GM21447 (cell line): ENCODE results near the gene CCPG1.
"Not testable (repeated sequence)": the region's sequence is repeated elsewhere in the genome, so short reads cannot be mapped to it uniquely, and the experiment has no call there.

ENCODE experiments used
- ATAC-seq: cut with Tn5 transposase; IDR thresholded peaks from one replicate; pipeline ENCODE4 v1.9.1; 2021; ENCODE audit not compliant: unreplicated experiment

CCPG1 gene, protein sequence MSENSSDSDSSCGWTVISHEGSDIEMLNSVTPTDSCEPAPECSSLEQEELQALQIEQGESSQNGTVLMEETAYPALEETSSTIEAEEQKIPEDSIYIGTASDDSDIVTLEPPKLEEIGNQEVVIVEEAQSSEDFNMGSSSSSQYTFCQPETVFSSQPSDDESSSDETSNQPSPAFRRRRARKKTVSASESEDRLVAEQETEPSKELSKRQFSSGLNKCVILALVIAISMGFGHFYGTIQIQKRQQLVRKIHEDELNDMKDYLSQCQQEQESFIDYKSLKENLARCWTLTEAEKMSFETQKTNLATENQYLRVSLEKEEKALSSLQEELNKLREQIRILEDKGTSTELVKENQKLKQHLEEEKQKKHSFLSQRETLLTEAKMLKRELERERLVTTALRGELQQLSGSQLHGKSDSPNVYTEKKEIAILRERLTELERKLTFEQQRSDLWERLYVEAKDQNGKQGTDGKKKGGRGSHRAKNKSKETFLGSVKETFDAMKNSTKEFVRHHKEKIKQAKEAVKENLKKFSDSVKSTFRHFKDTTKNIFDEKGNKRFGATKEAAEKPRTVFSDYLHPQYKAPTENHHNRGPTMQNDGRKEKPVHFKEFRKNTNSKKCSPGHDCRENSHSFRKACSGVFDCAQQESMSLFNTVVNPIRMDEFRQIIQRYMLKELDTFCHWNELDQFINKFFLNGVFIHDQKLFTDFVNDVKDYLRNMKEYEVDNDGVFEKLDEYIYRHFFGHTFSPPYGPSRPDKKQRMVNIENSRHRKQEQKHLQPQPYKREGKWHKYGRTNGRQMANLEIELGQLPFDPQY

DNA sequence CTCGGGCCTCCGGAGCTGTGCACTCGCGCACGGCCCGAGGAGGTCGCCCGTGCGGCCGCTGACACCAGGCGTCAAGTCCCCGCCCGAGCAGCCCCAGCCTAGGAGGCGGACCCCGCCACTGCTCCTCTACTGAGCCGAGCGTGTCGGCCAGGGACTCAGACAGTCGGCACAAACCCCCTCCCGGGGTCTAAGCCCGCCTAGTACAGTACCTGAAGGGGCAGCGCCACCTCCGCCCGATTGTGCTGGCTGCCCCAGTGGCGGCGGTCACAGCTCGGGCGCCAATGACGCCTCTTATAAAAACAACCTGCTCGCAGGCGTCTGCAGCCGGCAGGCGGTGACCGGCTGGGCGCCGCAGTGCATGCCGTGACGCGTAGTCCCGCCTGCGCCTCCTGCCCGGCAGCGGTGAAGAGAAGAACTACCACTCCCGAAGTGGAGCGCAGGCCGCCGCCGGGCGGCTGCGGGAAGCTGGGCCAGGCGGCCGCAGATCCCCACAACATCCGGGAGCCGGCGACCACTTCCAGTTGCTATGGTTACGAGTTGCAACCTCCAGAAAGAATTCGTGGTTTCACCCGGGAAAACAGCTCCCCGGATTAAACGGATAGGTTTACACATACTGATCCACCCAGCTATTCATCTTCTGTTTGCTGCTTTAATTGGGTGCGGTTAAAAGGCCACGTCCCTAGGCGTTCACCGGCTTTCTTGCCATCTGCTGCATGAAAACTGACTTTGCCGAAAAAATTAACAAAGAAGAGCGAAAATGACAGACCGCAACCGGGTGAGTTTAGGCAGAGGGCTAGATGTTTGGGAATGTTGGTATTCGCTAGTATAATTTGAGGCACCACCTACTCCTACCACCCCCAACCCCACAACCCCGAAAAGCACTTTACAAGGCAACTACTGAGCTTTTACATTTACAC, at the start of gene CCPG1, which contains the start of gene PIERCE2:
TSS of gene CCPG1 (minus strand) at position 348 of the 917 bp plus-strand sequence. CDS start 18,935 bp downstream, outside the sequence.
TSS of gene PIERCE2 (plus strand) at position 484 of the 917 bp plus-strand sequence. CDS start at position 758, 274 bp downstream.
- peak; percentile 90 for ATAC-seq

DNA sequence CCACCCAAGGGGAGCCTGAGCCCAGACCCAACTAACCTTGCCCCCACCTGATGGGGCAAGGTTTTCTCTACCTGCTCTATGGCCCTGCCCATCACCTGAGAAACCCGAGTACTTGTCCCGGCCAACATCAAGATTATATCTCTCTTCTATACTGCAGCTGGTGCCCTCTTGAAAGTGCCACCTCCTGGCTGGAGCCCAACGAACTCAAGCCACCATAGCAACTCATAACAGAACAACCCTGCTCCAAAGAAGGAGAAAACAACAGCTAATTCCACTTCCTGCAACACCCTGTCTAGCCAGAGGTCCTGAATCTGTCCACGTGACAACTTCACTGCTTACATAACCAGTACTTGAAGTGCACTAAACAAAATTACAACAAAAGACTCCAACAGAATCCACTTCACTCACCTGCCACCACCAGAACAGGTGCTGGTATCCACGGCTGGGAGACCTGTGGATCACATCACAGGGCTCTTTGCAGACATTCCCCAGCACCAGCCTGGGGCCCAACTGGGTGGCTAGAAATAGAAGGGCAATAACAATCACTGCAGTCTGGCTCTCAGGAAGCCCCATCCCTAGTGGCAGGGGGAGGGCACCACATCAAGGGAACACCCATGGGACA, 49.4 kb upstream of the CCPG1 start:
- ATAC-seq = no peak

DNA sequence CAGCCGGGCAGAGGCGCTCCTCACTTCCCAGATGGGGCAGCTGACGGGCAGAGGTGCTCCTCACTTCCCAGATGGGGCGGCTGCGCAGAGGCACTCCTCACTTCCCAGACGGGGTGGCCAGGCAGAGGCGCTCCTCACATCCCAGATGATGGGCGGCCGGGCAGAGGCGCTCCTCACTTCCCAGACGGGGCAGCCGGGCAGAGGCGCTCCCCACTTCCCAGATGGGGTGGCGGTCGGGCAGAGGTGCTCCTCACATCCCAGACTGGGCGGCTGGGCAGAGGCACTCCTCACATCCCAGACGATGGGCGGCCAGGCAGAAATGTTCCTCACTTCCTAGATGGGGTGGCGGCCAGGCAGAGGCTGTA, 38.9 kb upstream of the CCPG1 start:
- ATAC-seq = not testable (repeated sequence)

DNA sequence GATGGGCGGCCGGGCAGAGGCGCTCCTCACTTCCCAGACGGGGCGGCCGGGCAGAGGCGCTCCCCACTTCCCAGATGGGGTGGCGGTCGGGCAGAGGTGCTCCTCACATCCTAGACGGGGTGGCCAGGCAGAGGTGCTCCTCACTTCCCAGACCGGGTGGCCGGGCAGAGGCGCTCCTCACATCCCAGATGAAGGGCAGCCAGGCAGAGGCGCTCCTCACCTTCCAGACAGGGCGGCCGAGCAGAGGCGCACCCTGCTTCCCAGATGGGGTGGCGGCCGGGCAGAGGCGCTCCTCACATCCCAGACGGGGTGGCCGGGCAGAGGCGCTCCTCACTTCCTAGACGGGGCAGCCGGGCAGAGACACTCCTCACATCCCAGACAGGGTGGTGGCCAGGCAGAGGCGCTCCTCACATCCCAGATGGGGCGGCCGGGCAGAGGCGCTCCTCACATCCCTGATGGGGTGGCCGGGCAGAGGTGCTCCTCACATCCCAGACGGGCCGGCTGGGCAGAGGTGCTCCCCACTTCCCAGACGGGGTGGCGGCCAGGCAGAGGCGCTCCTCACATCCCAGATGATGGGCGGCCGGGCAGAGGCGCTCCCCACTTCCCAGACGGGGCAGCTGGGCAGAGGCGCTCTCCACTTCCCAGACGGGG, 38.3 kb upstream of the CCPG1 start:
- ATAC-seq = not testable (repeated sequence)

DNA sequence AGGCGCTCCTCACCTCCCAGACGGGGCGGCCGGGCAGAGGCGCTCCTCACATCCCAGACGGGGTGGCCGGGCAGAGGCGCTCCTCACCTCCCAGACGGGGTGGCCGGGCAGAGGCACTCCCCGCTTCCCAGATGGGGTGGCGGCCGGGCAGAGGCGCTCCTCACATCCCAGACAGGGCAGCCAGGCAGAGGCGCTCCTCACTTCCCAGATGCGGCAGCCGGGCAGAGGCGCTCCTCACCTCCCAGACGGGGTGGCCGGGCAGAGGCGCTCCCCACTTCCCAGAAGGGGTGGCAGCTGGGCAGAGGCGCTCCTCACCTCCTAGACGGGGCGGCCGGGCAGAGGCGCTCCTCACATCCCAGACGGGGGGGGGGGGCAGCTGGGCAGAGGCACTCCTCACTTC, 37.8 kb upstream of the CCPG1 start:
- ATAC-seq = not testable (repeated sequence)

DNA sequence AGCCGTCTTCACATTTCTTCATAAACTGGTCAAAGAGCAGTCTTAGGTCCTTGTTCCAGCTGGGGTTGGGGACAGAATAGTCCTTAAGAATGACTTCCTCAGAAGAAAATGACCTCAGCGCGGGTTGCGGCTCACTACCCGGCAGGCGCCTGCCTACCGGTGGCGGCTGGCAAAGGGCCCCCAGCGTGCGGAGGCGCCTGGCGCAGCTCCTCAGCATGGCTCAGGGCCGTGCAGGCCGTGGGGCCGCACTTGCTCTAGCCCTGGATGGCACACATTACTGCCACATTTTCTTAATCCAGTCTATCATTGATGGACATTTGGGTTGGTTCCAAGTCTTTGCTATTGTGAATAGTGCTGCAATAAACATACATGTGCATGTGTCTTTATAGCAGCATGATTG, 35.0 kb upstream of the CCPG1 start:
- ATAC-seq = not testable (repeated sequence)

DNA sequence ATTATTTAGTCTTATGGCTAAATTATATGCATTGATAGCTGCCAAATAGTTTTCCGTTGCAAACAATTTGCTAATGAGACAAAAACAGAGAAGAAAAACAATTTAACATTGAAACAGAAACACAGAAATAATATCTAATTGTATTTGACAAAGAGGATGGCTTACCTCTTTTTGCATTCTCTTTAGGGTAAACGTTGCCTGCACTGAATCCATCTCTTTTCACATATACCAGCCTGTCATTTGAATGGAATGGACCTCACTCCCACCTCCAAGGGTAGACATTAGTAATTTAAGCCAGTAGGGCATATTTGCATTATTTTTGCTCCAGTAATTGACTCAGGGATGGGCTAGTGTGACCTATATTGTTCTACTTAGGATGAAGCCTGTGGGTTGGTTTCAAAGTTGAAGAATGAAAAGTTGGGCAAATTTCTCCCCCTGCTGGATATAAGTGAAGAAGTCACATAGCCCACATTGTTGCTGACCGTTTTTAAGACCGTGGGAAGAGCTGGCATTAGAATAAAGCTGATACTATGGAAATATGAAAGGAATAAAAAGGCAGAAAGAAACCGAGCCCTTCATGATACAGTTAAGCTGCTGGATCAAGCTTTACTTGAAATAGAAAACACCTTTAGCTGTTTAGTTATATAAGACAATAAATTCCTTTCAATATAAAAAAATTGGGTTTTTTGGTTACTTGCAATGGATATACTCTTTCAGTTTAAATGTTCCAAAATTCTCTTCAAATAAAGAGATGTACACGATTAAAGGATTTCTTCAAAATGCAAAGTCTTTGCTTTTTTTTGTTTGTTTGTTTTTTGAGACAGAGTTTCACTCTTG, 27.0 kb upstream of the CCPG1 start:
- ATAC-seq = no peak

DNA sequence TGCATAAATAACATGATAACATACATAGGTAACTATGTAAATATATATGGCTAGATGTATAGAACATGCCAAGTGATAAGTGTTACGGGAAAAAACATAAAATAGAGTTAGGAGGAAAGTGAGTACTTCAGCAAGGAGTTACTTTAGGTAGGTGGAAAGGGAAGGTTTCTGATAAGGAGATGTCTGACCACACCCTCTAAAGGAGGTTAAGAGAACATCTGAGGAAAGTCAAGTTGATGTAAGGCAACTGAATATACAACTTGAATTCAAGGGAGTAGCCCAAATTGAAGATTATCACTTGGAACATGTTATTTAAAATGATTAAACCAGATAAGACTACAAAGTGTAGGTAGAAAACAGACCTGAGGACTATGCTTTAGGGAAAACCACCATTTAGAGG, 13.9 kb upstream of the CCPG1 start:
- no peak for ATAC-seq

DNA sequence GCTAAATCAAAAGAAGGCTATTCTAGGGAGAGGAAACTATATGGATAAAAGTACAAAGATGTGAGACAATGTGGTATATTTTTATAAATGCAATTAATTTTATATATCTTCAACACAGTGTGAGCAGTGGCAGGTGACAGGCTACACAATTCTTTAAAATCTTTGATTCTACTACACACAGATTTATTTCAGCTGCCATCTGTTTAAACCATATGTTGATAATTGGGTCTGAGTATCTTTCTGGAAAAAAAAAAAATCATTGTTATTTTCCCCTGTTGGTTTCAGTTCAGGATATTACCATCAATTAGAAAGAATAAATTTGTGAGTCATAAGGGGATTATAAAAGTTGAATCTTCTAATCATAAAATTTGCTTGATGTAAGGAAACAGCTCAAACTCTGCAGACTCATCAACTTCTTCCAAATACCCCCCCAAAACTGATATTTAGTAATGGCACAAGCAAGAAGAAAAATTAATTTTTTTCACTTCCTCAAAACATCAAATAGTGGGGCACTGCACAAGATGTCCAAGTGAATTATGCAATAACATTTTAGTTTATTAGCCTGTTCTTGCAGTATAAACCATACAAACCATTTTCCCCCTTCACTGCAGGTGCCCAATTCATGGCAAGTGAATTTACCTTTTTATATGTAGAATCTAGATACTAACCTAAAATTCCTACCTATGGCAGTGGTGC, 12.2 kb upstream of the CCPG1 start:
- ATAC-seq = no peak

DNA sequence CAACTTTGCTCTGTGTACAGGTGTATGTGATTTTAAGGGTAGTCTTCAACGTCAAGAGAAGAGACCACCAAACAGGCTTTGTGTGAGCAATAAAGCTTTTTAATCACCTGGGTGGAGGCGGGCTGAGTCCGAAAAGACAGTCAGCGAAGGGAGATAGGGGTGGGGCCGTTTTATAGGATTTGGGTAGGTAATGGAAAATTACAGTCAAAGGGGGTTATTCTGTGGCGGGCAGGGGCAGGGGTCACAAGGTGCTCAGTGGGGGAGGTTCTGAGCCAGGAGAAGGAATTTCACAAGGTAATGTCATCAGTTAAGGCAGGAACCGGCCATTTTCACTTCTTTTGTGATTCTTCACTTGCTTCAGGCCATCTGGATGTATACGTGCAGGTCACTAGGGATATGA, 9.5 kb upstream of the CCPG1 start:
- ATAC-seq = not testable (repeated sequence)

DNA sequence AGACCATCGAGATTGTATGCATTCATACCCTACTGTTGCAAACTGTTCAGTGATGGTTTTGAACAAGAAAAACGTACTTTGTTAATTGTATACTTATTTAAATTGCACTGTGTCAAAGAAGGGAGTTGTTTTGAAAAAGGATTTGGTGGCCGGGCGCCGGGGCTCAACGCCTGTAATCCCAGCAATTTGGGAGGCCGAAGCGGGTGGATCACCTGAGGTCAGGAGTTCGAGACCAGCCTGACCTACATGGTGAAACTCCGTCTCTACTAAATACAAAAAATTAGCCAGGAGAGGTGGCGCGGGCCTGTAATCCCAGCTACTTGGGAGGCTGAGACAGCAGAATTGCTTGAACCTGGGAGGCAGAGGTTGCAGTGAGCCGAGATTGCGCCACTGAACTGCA, 817 bp upstream of the CCPG1 start:
- ATAC-seq = not testable (repeated sequence)

DNA sequence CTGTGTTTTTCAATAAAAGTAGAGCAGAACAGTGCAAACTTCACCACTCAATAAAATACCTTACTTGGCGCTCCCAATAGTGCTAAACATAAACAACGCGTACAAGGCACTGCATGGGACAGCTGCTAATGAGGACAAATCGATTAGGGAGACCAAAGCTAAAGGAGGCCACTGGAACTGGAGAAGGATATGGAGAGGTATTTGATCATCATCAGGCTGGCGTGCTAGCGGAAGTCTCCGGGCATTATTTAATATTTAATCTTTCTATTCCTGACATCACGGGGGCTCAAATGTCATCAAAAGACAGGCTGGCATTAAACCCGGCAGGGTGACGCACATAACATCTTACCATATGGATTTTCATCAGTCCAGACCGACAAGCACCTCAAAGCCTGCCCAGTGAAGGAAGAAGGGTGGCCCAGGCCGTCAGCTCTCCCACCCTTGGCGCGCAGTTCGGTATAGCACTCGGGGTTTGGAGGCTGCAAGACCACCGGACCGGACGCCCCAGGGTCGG, 604 bp downstream of the CCPG1 start:
- ATAC-seq = peak; percentile 5

DNA sequence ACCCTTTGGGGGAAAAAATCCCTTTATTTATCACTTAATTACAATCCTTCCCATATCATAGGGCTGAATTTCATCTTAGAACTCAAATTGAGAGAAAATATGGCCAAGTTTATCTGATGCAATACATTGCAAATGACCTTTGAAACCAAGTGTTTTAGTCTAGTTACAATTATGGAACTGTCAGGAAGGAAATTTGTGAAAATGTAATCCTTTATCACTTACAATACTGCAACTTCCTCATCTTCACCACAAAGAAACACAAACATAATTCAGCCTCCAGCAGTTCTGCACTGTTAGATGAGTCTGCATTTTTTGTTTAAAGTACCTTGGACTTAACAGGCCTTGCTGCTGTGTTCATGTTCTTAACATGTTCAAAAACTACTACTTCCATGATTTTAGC, 4.6 kb downstream of the CCPG1 start:
- no peak for ATAC-seq

DNA sequence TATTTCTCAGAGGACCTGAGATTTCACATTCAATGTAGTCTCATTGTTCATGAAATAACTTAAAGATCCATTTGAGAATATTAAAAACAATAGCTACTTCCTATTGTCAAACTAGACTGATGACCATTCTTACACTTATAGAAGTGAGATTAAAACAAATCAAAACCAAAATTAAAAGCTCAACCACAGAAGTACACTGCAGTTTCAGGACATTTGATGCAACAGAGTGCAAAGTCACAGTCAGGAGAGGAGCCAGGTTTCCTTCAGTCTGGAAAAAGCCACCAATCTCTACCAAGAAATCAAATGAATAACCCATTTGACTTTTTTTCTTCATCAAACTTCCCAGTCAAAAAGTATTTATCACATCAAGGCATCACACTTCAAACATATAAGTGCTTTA, 5.5 kb downstream of the CCPG1 start:
- peak; percentile 44 for ATAC-seq

DNA sequence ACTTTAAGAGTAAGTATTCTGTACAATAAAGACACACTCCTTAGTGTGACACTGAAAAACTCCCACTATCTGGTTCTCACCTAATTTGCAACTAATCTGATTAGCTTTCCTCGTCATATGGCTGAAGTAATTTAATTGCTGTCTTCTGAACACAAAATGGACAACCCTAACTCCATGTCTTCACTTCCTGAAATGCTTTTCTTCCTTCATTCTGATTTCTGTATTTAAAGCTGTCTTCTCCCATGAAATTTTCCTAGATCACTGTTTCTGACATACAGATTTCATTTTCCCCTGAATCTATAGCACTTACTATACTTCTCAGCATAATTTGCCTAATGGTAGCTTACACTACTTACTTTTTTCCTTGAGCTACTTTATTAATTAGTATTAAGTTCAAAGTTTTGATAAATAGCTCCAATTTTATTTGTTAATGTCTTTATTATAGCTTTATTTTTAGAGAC, 6.3 kb downstream of the CCPG1 start:
- no peak for ATAC-seq

DNA sequence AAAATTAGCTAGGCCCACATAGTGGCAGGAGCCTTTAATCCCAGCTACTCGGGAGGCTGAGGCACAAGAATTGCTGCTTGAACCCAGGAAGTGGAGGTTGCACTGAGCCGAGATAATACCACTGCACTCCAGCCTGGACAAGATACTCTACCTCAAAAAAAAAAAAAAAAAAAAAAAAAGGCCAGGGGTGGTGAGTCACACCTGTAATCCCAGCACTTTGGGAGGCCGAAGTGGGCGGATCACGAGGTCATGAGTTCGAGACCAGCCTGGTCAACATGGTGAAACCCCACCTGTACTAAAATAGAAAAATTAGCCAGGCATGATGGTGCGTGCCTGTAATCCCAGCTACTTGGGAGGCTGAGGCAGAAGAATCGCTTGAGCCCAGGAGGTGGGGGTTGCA, 8.1 kb downstream of the CCPG1 start:
- ATAC-seq = not testable (repeated sequence)

DNA sequence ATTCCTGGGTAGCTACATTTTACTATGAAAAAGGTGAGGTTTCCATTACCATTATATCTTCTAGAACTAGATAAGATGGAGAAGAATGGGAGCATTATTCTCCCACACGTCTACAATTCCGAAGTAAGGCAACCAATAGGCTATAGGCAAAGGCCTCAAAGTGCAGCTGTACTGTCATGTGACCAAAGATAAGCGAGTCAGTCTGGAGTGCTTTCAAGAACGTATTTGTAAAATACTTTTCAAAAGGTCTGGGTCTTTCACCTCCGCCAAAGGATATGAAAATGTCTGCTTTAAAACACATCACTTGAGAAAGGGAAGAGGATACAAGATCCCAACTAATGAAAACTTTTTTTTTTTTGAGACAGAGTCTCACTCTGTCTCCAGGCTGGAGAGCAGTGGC, 9.9 kb downstream of the CCPG1 start:
- ATAC-seq = no peak

DNA sequence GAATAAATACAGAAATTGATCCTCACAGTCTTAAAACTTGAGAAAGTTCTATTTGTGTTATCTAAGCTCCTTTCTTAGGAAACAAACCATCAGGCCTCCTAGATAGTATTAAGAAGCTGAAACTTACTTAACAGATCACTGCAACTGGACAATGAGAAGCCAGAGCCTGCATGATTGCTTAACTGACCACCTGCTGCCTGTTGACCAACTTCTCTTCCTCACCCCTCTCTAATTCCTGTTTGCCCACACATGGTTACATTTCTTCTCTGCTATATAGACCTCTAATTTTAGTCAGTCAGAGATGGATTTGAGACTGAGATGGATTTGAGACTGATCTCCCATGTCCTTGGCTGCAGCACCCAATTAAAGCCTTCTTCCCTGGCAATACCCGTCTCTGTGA, 13.5 kb downstream of the CCPG1 start:
- ATAC-seq = no peak
